Sigmoid colon (tissue), 4 donors: Measurements from ENCODE around the gene KCNH5.

Experiments used
- EP300 ChIP-seq, 4 donors: sonication (generic); formaldehyde crosslinking; IDR thresholded peaks; one replicate each; pipeline ENCODE4 v1.6.1; 2017; ENCODE audit warnings: antibody characterized with exemption in 4 of 4
- POLR2A ChIP-seq, 2 donors: fragments of 450-650 bp; IDR thresholded peaks; one replicate each; pipeline ENCODE4 v1.6.1; 2016; ENCODE audit warnings: antibody characterized with exemption in 2 of 2, mild to moderate bottlenecking in 2 of 2, moderate library complexity in 2 of 2
- POLR2AphosphoS5 ChIP-seq, 4 donors: sonication (generic); formaldehyde crosslinking; IDR thresholded peaks; one replicate each; pipeline ENCODE4 v1.6.1; 2017; ENCODE audit warnings: antibody characterized with exemption in 4 of 4
- TF ChIP-seq, protein P1 (sequence below), 4 experiments: fragments of 450-650 bp in 3 of 4; fragments of 200-600 bp in 1 of 4; IDR thresholded peaks; one replicate each; pipeline ENCODE4 v1.5.1; 2016 to 2019; ENCODE audit warnings: antibody characterized with exemption in 4 of 4, mild to moderate bottlenecking in 3 of 4, moderate library complexity in 2 of 4

DNA sequence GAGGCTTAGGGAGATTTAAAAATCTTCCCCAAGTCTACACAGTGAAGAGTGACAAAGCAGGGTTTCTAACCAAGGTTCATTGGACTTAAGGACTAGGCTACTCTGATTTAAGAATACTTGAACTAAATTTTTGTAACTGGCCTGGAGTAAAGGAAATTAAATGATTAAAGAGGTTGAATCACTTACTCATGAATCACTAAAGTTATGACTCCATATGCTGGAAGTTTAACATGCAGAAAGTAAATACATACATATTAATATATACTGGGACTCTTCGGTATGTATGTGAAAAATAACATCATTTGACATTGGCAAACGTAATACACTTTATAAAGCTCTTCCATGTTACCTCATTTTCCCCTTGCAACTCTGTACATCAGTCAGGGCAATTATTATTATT is 322.9 kb downstream of the KCNH5 start:
- TF ChIP-seq POLR2AphosphoS5 (IDR thresholded peaks at IDR 0.05), result no peak
- TF ChIP-seq POLR2A (IDR thresholded peaks at IDR 0.05), result no peak
- TF ChIP-seq, protein P1, sequence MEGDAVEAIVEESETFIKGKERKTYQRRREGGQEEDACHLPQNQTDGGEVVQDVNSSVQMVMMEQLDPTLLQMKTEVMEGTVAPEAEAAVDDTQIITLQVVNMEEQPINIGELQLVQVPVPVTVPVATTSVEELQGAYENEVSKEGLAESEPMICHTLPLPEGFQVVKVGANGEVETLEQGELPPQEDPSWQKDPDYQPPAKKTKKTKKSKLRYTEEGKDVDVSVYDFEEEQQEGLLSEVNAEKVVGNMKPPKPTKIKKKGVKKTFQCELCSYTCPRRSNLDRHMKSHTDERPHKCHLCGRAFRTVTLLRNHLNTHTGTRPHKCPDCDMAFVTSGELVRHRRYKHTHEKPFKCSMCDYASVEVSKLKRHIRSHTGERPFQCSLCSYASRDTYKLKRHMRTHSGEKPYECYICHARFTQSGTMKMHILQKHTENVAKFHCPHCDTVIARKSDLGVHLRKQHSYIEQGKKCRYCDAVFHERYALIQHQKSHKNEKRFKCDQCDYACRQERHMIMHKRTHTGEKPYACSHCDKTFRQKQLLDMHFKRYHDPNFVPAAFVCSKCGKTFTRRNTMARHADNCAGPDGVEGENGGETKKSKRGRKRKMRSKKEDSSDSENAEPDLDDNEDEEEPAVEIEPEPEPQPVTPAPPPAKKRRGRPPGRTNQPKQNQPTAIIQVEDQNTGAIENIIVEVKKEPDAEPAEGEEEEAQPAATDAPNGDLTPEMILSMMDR (IDR thresholded peaks at IDR 0.05), result no peak
- TF ChIP-seq EP300 (IDR thresholded peaks at IDR 0.05), result no peak
